IPS-18c (cell line): ENCODE measurements around the gene SHTN1.

Source experiments
- H3K4me3 ChIP-seq: 2 replicates; pipeline ENCODE4 v1.7.0; 2013; ENCODE audit warnings: low read depth, mild to moderate bottlenecking, low read length, moderate library complexity; ENCODE audit not compliant: insufficient read depth
- H3K9me3 ChIP-seq: one replicate; pipeline ENCODE4 v1.6.1; 2013; ENCODE audit warnings: mild to moderate bottlenecking, low read length, moderate library complexity; ENCODE audit not compliant: control insufficient read depth, insufficient read depth

The SHTN1 gene

DNA sequence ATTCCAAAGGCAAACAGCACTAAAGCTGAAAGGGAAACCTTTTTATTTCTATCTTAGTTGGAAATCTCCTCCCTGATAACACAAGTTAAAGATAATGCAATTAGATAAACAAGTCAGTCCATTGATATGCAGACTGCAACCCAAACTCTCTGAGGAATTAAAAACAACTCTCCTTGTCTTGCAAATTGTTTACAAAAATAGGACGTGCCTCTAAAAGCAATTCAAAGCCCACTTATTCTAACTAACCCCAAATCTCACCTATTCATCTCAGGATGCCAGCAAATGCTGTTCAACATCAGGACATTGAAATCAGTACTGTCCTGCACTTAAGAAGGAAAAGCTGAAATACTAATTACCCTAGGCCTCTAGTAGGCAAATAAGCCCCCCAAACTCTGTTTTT, 12.8 kb downstream of the SHTN1 start:
- H3K9me3 ChIP-seq: no peaks in the 10 kb centered on the region
- no peak overlapping the region for H3K4me3 ChIP-seq

- H3K4me3 ChIP-seq: no peak overlapping the region
Measured at GRCh38 chr10:116990276-116990800, 14.6 kb downstream of the SHTN1 start.

GRCh38 chr10:116989439-116989838, 15.5 kb downstream of the SHTN1 start:
- Histone ChIP-seq H3K4me3 (no peak overlapping the region), H3K9me3 (no peaks in the 10 kb centered on the region)

More at GRCh38 chr10:116990276-116990800, 14.6 kb downstream of the SHTN1 start:
- H3K9me3 ChIP-seq: no peaks in the 10 kb centered on the region

DNA sequence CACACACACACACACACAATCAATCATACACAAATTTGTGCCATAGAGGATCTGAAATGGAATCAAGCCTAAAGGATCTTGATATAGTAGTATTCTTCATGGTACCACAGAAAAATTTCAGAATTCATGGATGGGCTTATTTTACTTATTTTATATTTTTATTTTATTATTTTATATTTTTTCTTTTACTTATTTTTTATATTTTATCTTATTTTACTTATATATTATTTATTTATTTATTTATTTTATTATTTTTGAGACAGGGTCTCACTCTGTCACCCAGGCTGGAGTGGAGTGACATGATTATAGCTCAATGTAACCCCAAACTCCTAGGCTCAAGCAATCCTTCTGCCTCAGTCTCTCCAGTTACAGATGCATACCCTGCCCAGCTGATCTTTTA, 16.7 kb downstream of the SHTN1 start:
- Histone ChIP-seq H3K4me3 (no peak overlapping the region), H3K9me3 (no peaks in the 10 kb centered on the region)

- no peaks in the 10 kb centered on the region for H3K9me3 ChIP-seq
- no peak overlapping the region for H3K4me3 ChIP-seq
Measured at GRCh38 chr10:116985611-116986010, 19.4 kb downstream of the SHTN1 start.

- H3K9me3 ChIP-seq: no peaks in the 10 kb centered on the region
- no peak overlapping the region for H3K4me3 ChIP-seq
Measured at GRCh38 chr10:116984202-116984990, 20.6 kb downstream of the SHTN1 start.

DNA sequence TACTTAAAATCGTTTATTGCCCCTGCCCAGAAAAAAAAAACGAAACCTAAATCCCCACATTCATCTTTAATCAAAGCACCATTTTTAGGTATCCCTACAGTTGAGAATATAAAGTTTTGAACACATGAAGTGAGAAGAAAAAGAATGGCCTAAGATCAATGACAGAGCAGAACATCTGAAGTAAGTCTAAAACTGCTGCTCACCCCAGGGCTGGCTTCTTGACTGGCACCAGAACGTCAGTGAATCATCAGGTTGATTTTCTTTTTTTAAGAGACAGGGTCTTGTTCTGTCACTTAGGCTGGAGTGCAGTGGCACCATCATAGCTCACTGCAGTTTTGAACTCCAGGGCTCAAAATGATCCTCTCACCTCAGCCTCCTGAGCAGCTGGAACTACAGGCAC, 24.9 kb downstream of the SHTN1 start:
- H3K4me3 ChIP-seq: no peak overlapping the region

GRCh38 chr10:116978901-116979300, 26.1 kb downstream of the SHTN1 start:
- Histone ChIP-seq H3K4me3 (no peak overlapping the region), H3K9me3 (no peaks in the 10 kb centered on the region)

More for the DNA sequence above, 24.9 kb downstream of the SHTN1 start:
- H3K9me3 ChIP-seq: no peaks in the 10 kb centered on the region

- H3K9me3 ChIP-seq: no peaks in the 10 kb centered on the region
- no peak overlapping the region for H3K4me3 ChIP-seq
Measured at GRCh38 chr10:116974456-116975005, 30.5 kb downstream of the SHTN1 start.

- no peaks in the 10 kb centered on the region for H3K9me3 ChIP-seq
- H3K4me3 ChIP-seq: no peak overlapping the region
Measured at GRCh38 chr10:116973946-116974455, 31.0 kb downstream of the SHTN1 start.

GRCh38 chr10:116973371-116973905, 31.5 kb downstream of the SHTN1 start:
- H3K9me3 ChIP-seq: no peaks in the 10 kb centered on the region

DNA sequence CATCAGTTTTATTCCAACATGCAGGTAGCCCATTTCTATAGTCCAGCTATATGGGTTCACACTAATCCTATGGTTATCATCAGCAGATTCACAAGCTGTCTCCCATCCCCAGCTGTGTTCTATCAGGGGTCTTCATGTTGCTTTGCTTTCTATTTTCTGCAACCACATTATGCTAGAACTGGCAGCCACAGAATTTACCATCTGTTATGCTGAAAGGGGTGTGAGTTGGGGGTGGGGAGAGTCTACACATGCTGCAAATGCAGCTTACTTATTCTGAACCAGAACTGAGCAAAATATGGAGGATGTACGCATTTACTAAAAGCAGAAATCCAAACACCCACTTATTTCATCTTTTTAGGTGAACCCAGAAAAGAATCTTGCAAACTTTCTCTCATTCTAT, 32.9 kb downstream of the SHTN1 start:
- H3K9me3 ChIP-seq: no peaks in the 10 kb centered on the region
- no peak overlapping the region for H3K4me3 ChIP-seq

More at GRCh38 chr10:116973371-116973905, 31.5 kb downstream of the SHTN1 start:
- no peak overlapping the region for H3K4me3 ChIP-seq

GRCh38 chr10:116970050-116970449, 34.9 kb downstream of the SHTN1 start:
- no peak overlapping the region for H3K4me3 ChIP-seq
- no peaks in the 10 kb centered on the region for H3K9me3 ChIP-seq

GRCh38 chr10:116968331-116968730, 36.7 kb downstream of the SHTN1 start:
- H3K9me3 ChIP-seq: no peaks in the 10 kb centered on the region
- H3K4me3 ChIP-seq: no peak overlapping the region

GRCh38 chr10:116961406-116962251, 43.4 kb downstream of the SHTN1 start:
- no peaks in the 10 kb centered on the region for H3K9me3 ChIP-seq
- no peak overlapping the region for H3K4me3 ChIP-seq

DNA sequence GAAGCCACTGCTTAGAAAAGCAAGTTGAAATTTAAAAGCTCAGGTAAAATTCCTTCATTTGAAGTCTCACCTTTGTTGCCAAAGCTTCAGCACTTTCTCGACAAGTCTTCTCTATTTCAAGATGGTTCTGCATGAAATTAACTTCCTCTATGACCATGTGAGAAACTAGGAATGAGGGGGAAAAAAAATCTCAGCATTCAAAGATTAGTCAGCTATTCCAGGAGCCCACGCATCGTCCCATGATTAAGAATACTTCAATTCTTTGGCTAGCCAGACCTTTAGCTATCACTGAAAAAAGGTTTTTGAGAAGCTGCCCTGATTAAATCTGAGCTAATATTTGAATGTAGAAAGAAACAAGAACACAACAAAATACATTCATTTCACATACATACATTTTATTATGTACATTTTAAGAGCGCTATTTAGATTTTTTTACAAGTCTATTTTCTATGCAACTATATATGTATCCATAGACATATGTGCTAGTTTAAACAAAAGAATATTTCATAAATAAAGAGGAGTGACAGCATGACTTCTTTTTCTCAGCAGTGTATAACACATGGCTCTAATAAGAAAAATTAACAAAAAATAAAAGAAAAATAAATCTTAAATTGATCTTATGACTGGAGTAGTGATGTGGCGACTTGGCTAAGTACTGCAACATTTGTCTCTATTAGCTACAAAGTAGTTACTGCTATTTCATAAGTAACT, 44.8 kb downstream of the SHTN1 start:
- no peaks in the 10 kb centered on the region for H3K9me3 ChIP-seq
- H3K4me3 ChIP-seq: no peak overlapping the region

GRCh38 chr10:116952729-116953128, 52.3 kb downstream of the SHTN1 start:
- Histone ChIP-seq H3K4me3 (no peak overlapping the region), H3K9me3 (no peaks in the 10 kb centered on the region)
